OCI-LY1 (cell line): ENCODE results near the gene ARHGEF10L.

Experiments
- H2AFZ ChIP-seq: fragments of 200-600 bp; sonication (generic), shearing (Covaris generic); 2 replicates; pipeline ENCODE4 v1.6.0; 2014; ENCODE audit warnings: antibody characterized with exemption, mild to moderate bottlenecking, low read length
- H3F3A ChIP-seq: fragments of 200-600 bp; sonication (generic), shearing (Covaris generic); 2 replicates; pipeline ENCODE4 v1.6.0; 2014; ENCODE audit warnings: mild to moderate bottlenecking, antibody characterized with exemption, low read length, moderate library complexity; ENCODE audit not compliant: insufficient read depth
- H3K27ac ChIP-seq: fragments of 200-600 bp; sonication (generic); 2 replicates; pipeline ENCODE4 v1.5.1; 2014; ENCODE audit warnings: low read length, mixed run types, mild to moderate bottlenecking, low read depth; ENCODE audit not compliant: poor library complexity, severe bottlenecking
- H3K27me3 ChIP-seq: fragments of 200-600 bp; sonication (generic); 2 replicates; pipeline ENCODE4 v1.6.0; 2014; ENCODE audit warnings: antibody characterized with exemption, mild to moderate bottlenecking, low read length, moderate library complexity; ENCODE audit not compliant: insufficient read depth
- H3K36me3 ChIP-seq: fragments of 200-600 bp; sonication (generic); 2 replicates; pipeline ENCODE4 v1.6.1; 2014; ENCODE audit warnings: mild to moderate bottlenecking, antibody characterized with exemption, low read length, moderate library complexity, mixed read lengths; ENCODE audit not compliant: insufficient read depth
- H3K4me1 ChIP-seq: fragments of 200-600 bp; sonication (generic); 2 replicates; pipeline ENCODE4 v1.5.1; 2014; ENCODE audit warnings: mild to moderate bottlenecking, low read length, moderate library complexity; ENCODE audit not compliant: insufficient read depth, severe bottlenecking
- H3K4me2 ChIP-seq: fragments of 200-600 bp; sonication (generic), shearing (Covaris generic); 2 replicates; pipeline ENCODE4 v1.6.1; 2014; ENCODE audit warnings: low read length
- H3K4me3 ChIP-seq: fragments of 200-600 bp; sonication (generic); 2 replicates; pipeline ENCODE4 v1.5.1; 2014; ENCODE audit warnings: low read length, low read depth, mild to moderate bottlenecking, mixed read lengths; ENCODE audit not compliant: poor library complexity, severe bottlenecking
- H3K79me2 ChIP-seq: fragments of 200-600 bp; shearing (Covaris generic); 2 replicates; pipeline ENCODE4 v1.6.1; 2016; ENCODE audit warnings: mixed run types, low read length, mixed read lengths; ENCODE audit not compliant: insufficient read depth
- H3K9ac ChIP-seq: fragments of 200-600 bp; sonication (generic), shearing (Covaris generic); 2 replicates; pipeline ENCODE4 v1.6.1; 2014; ENCODE audit warnings: mild to moderate bottlenecking, low read length, mixed read lengths
- H3K9me2 ChIP-seq: fragments of 200-600 bp; sonication (generic), shearing (Covaris generic); 2 replicates; pipeline ENCODE4 v1.6.1; 2014; ENCODE audit warnings: low read depth, mild to moderate bottlenecking, low read length, mixed read lengths
- H3K9me3 ChIP-seq: fragments of 200-600 bp; shearing (Covaris generic); 2 replicates; pipeline ENCODE4 v1.6.1; 2014; ENCODE audit warnings: low read length, mixed read lengths
- H4K20me1 ChIP-seq: fragments of 200-600 bp; sonication (generic), shearing (Covaris generic); 2 replicates; pipeline ENCODE4 v1.6.0; 2016; ENCODE audit warnings: mild to moderate bottlenecking, low read length; ENCODE audit not compliant: insufficient read depth
- CTCF ChIP-seq: fragments of 200-600 bp; sonication (generic), shearing (Covaris generic); IDR thresholded peaks from 2 replicates; pipeline ENCODE4 v1.5.1; 2017; ENCODE audit warnings: mild to moderate bottlenecking, antibody characterized with exemption, low read length, moderate library complexity, mixed read lengths
- EZH2 ChIP-seq: fragments of 200-600 bp; sonication (generic), shearing (Covaris generic); IDR thresholded peaks from 2 replicates; pipeline ENCODE4 v1.8.0; 2017; ENCODE audit warnings: borderline replicate concordance, mixed run types, mild to moderate bottlenecking, antibody characterized with exemption, low read length, moderate library complexity, mixed read lengths

Gene ARHGEF10L

GRCh38 chr1:17516303-17517214 lies 22.9 kb upstream of the ARHGEF10L start:
- H2AFZ ChIP-seq, result no peak overlapping the region
- H3K4me2 ChIP-seq, result no peak overlapping the region
- H3K4me3 ChIP-seq, result no peak overlapping the region
- TF ChIP-seq EZH2 (no peak), CTCF (no peak)
- H3K36me3 ChIP-seq, result no peaks in the 10 kb centered on the region
- no peaks in the 10 kb centered on the region for H3F3A ChIP-seq
- no peaks in the 10 kb centered on the region for H3K9me2 ChIP-seq
- no peaks in the 10 kb centered on the region for H4K20me1 ChIP-seq
- H3K27ac ChIP-seq, result no peak overlapping the region
- no peaks in the 10 kb centered on the region for H3K9me3 ChIP-seq
- H3K4me1 ChIP-seq, result no peaks in the 10 kb centered on the region
- H3K27me3 ChIP-seq, result no peaks in the 10 kb centered on the region
- H3K9ac ChIP-seq, result no peak overlapping the region
- H3K79me2 ChIP-seq, result no peaks in the 10 kb centered on the region

DNA sequence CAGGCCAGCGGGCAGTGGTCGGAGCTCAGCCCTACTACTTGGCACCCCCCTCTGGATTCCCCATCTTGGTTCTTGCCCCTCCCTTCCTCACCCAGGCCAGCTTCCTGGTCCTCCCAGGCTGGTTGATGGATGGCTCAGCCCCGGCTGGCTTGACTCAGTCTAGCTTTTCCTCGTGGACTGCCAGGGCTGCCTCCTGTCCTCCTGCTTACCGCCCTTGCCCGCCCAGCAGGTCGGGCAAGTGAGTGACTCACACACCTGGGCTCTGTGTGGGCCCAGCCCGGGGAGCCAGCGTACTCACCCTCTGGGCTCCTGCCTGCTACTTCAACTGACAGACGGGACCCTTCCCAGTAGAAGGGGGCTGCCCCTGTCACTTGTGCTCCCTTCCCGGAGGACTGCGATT lies 19.5 kb upstream of the ARHGEF10L start:
- H3K4me2 ChIP-seq, result no peak overlapping the region
- no peak overlapping the region for H3K27ac ChIP-seq
- H3K36me3 ChIP-seq, result no peaks in the 10 kb centered on the region
- no peak overlapping the region for H3K4me3 ChIP-seq
- no peaks in the 10 kb centered on the region for H3K4me1 ChIP-seq
- H3K27me3 ChIP-seq, result no peaks in the 10 kb centered on the region
- TF ChIP-seq EZH2, result no peak
- no peak for TF ChIP-seq CTCF
- H4K20me1 ChIP-seq, result no peaks in the 10 kb centered on the region
- no peaks in the 10 kb centered on the region for H3F3A ChIP-seq
- no peak overlapping the region for H2AFZ ChIP-seq
- H3K9me3 ChIP-seq, result no peaks in the 10 kb centered on the region
- no peaks in the 10 kb centered on the region for H3K9me2 ChIP-seq
- H3K9ac ChIP-seq, result no peak overlapping the region
- no peaks in the 10 kb centered on the region for H3K79me2 ChIP-seq

GRCh38 chr1:17520473-17521319 lies 18.8 kb upstream of the ARHGEF10L start:
- Histone ChIP-seq H3K27me3 (no peaks in the 10 kb centered on the region), H3K79me2 (no peaks in the 10 kb centered on the region), H3K4me2 (no peak overlapping the region), H2AFZ (no peak overlapping the region), H3K27ac (no peak overlapping the region), H3K36me3 (no peaks in the 10 kb centered on the region), H3K9ac (no peak overlapping the region), H3F3A (no peaks in the 10 kb centered on the region), H3K4me1 (no peaks in the 10 kb centered on the region), H3K4me3 (no peak overlapping the region), H3K9me3 (no peaks in the 10 kb centered on the region), H4K20me1 (no peaks in the 10 kb centered on the region), H3K9me2 (no peaks in the 10 kb centered on the region)
- no peak for TF ChIP-seq CTCF
- no peak for TF ChIP-seq EZH2
